Hepatocyte (in vitro differentiated cells): ENCODE data around the gene EPDR1.

Source experiments
- EZH2 ChIP-seq: fragments of 200-600 bp; sonication (generic); IDR thresholded peaks from 2 replicates; pipeline ENCODE4 v1.6.1; 2016; ENCODE audit warnings: antibody characterized with exemption, mild to moderate bottlenecking, borderline replicate concordance
- TF ChIP-seq, protein P1 (sequence below): fragments of 200-600 bp; sonication (generic); IDR thresholded peaks from 2 replicates; pipeline ENCODE4 v1.5.1; 2016; ENCODE audit warnings: antibody characterized with exemption, mild to moderate bottlenecking; ENCODE audit not compliant: poor library complexity

DNA sequence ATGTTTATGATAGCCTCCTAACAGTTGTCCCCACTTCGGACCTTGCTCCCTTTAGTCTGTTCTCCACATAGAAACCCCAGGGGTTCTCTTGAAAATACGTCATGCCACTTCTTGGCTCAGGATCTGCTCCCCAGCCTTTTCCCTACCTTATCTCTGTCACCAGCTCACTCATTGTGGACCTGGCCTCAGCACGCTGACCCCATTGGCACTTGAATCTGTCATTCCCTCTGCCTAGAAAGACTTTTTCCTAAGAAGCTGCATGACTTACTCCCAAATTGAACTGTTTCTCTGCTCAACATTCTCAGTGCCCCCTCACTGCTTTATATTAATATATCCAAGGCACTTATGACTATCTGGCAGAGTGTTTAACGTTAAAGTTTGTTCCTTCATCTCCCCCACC, 8.4 kb downstream of the EPDR1 start:
- TF ChIP-seq, protein P1, sequence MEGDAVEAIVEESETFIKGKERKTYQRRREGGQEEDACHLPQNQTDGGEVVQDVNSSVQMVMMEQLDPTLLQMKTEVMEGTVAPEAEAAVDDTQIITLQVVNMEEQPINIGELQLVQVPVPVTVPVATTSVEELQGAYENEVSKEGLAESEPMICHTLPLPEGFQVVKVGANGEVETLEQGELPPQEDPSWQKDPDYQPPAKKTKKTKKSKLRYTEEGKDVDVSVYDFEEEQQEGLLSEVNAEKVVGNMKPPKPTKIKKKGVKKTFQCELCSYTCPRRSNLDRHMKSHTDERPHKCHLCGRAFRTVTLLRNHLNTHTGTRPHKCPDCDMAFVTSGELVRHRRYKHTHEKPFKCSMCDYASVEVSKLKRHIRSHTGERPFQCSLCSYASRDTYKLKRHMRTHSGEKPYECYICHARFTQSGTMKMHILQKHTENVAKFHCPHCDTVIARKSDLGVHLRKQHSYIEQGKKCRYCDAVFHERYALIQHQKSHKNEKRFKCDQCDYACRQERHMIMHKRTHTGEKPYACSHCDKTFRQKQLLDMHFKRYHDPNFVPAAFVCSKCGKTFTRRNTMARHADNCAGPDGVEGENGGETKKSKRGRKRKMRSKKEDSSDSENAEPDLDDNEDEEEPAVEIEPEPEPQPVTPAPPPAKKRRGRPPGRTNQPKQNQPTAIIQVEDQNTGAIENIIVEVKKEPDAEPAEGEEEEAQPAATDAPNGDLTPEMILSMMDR, result no peak
- no peak for TF ChIP-seq EZH2
